ENCODE results near the gene AFF2.

Gene AFF2

DNA sequence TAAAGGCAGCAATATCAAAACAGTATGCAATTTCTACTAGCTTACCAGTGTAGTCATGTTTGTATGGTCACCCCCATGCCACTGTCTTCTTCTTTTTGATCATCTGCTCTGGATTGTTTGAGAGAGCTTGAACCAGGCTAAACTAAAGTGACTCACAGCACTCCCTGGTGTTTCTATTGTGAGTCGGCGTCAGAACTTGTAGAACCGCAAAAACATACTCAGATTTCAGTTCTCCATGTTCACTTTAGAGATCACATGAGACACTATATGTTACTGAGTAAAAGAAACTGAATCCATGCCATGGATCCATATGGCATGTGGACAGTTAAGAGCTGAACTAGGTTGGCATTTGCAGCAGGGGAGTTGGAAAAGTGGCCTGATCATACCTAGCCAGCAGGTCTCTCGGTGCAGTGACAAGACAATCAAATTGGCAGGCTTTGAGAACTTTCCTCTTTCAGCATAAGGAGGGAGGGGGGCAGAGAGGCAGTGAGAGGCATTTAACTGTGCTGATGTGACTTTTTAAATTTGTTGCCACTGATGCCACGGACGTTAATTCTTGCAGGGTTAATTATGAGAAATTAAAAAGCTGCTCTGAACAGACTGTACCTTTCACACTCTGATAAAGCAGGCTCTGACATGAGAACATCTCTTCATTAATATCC is 88.4 kb downstream of the AFF2 start:
- peak; percentile 6 for DNase-seq (ENCODE audit: low read depth, low spot score)

DNA sequence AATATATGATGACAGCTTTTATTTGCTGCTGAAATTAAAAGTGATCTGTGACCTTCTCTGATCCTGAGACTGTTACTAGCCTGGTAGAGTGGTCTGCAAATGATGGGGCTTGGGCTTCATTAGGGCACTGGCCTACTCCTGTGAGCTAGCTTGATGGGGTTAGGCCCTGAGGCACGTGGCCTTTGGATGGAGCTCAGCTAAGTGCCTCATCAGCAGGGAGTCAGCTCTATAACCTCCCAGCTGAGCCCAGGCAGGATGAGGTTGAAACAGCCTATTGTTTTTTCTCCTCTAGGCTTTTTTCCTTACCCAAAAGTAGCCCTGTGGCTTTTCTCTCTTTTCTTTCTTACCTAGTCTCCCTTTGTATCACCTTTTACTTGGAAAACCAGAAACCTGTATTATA is 92.2 kb downstream of the AFF2 start:
- no peak for DNase-seq (ENCODE audit: low read depth, low spot score)

DNA sequence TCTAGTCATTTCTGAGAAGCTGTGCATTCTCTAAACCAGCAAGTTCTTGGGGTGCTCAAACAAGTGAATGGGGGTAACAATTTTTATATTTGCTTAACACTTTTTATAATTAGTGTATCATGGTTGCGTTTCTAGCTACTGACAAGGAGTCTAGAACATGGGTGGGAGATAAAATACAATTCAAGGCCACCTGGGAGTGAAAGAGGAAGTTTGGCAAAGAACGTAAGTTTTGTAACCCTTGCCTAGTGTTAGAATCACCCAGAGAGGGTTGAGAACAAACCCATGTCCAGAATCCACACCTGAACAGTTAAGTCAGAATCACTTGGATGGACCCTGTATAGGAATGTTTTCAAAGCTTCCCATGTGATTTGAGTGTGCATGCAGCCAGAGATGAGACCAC is 92.7 kb downstream of the AFF2 start:
- no peak for DNase-seq (ENCODE audit: low read depth, low spot score)

DNA sequence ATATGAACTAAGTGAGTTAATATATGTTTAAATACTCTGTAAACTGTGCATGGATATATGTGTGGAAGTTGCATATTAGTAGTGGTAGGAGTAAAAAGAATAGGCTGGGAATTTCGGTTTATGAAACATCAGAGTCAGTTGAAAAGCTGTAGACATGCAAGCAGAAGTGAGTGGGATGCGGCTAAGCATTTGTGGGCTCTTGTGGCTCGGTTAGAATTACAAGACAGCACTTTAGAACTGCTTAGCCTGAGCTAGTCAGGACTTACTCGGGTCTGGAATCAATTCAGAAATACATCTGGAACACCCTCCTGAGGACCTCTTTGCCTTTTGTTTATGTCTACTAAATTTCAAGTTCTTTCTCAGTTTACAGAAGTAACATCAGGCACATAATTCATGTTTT is 93.6 kb downstream of the AFF2 start:
- DNase-seq (ENCODE audit: low read depth, low spot score) = no peak

DNA sequence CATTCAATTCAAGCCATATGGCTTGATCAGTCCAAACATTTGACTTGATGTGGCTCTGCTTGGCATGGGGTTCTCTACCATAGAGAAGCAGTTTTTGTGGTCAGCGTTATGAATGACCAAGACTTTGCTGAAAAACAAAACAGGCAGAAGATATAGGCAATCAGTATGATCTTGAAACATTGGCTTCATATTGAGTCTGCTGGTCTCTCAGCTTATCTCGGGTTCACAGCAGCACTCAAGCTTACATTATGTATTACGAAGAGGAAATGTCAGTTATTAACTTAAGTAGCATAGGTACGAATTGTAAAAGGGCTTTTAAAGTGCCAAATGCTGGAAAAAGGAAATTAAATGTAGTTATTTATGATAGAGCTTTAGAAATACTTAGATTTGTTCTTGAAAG is 99.0 kb downstream of the AFF2 start:
- no peak for DNase-seq (ENCODE audit: low read depth, low spot score)

DNA sequence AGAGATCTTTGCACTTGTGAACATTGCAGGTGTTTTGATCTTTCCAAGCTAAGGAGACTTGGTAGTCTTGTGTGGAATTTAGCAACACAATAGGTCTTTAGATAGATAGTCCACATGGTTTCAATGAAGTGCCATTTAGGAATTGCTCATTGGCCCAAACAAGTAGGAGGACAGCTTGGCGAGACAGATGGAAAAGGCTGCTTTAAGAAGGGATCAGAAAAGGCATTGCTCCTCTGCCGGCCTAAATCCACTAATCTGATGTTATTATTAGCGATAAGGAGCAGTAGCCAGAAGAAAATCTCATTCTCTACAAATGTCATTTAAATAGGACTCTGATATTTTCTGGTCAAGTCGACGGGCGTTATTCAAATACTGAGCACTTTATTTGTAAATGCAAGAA is 99.7 kb downstream of the AFF2 start:
- no peak for DNase-seq (ENCODE audit: low read depth, low spot score)

DNA sequence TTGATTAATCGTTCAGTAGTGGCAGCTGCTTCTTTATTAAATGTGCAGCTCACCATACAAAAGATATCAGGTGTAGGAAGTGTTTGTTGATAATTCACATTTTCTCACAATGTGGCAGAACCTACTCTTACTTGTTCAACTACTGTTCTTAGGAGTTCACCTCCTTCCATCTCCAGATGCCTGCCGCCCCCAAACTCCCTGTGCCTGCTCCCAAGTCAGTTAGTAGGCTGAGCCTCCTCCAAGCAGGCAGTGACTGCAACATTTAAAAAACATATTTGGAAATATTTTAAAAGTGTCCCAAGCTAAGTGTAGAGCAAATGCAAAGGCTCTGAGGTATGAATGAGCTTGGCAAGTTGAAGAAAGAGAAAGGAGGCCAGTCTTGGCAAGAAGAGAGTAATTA is 100.2 kb downstream of the AFF2 start:
- no peak for DNase-seq (ENCODE audit: low read depth, low spot score)

DNA sequence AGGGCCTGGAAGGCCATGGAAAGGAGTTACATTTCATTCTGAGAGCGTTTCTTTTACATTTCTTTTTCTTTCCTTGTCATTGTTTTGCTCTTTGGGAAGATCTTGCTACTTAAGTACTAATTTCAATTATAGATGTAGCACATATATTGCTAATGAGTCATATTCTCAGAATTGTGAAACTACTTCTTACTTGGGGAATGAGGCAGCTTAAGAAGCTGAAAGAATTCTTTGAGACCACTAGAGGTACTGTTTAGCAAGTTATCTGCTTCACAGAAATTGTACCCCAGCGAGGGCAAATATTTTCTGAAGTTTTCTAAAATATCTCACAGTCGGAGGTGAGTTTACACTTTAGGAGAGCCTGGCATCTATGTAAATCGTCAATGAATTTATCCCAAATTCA is 100.6 kb downstream of the AFF2 start:
- DNase-seq (ENCODE audit: low read depth, low spot score) = no peak

DNA sequence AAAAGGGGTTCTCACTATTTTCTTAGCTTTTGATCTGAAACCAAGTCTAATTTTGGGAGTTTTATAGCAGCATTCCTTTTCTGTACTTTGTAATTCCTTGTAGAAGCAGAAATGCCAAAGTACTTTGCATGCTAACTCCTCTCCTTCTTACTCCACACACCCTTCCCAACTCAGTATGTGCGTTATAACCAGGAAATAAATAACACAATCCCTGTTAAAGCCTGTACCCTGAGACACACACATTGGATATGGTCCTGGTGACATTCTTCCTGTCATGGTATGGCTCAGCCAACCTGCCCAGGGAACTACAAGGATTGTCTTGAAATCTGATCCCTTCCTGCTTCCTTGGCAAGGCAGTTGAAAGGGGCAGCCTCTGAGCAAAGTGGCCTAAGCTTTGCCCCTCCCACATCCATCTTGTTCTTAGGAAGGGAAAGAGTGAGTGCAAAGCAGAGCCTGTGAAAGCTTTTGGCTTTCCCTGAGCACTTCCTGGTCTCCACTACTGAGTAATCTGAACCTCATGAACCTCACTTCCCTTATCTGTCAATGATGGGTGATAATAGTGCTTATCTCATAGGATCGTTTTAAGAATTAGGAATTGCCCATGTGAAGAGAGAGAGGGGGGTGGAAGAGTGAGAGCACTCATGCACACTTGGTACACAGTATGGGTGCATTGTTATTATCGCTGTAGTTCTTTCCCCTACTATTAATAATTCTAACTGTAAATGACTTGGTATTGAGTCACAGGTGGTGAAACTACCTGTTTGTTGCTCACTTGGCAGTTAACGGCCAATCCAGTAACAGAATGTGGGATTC is 109.3 kb downstream of the AFF2 start:
- DNase-seq (ENCODE audit: low read depth, low spot score) = no peak

DNA sequence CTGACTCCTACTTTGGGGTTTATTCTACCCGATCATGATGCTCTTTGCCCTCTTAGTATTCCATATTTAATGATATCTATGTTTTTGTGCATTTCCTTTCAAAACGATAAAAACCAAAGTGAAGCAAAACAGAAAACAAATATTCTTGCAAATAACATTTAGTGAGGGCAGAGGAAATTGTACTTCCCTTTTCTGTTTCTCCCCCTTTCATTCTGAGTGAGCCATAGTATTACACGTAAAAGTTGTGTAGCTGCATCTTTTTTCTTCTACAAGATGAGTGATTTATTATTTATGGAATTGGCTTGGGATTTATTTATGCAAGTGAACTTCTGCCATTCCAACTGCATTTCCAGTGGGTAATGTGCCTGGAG is 109.9 kb downstream of the AFF2 start:
- no peak for DNase-seq (ENCODE audit: low read depth, low spot score)

DNA sequence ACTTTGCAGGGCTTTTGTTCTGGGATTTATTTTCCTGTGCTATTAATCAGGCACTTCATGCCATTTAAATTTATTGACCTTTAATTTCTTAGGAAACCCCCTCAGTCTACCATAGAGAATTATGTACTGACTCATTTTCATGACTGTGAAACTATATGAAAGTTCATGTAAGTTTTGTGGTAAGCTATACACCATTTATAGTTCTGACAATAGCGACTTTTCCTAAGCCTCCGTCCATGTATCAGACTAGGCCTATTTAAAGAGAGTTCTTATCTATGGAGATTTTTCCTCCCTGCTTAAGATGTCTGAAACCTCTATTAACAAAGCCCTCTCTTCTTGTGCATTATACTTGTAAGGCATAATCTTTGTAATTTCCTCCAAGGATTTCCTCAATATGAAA is 111.6 kb downstream of the AFF2 start:
- DNase-seq (ENCODE audit: low read depth, low spot score) = no peak

DNA sequence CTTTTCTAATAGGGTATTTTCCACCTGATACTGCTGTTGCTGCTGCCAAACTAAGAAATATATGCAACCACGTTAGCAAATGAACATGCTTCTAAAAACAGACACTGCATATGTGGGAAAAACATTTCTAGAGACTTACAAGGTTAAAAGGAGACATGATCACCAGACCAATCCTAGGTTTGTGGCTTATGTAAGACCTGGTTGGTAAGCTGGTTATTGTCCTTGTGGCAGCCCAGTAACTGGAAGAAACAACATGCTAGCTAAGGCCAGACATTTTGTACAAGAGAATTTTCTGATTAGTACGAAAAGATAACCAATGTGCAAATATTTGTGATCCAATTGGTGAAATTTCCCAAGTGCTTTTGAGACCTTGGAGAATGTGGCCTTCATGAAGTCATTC is 112.0 kb downstream of the AFF2 start:
- no peak for DNase-seq (ENCODE audit: low read depth, low spot score)

DNA sequence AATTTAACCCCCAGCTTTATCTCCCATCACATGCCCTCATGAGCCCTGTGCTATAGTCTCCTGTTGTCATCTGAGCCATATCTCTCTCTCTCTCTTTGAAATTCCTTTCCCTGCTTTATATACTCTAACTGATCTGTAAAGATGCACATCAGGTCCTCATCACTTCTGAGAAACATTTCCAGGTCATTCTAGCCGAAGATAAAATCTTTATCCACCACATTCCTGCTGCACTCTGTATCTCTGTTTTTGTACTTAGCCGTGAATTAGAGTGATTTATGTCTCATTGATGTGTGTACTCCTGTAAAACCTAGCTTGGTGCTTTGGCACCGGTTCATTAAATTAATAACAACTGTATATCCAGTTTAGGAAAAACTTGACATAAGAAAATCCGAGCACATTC is 113.2 kb downstream of the AFF2 start:
- no peak for DNase-seq (ENCODE audit: low read depth, low spot score)

DNA sequence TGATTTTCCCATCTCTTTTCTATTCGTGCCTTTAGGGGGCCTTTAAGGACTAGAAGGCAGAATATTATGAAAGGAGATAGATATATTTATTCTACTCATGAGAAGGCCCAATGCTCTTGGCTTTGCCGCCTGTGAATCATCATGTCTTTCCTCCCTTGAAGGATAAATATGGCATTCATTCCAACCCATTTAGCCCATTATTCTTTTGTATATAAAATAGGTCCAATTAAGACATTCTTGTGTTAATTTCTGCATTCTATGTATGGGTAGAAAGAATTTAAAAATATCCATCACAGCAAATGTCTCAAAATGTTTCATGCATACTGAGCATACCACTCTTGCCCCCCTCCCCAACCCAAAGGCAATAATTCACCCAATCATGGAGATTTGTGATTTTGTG is 115.1 kb downstream of the AFF2 start:
- DNase-seq (ENCODE audit: low read depth, low spot score) = no peak

DNA sequence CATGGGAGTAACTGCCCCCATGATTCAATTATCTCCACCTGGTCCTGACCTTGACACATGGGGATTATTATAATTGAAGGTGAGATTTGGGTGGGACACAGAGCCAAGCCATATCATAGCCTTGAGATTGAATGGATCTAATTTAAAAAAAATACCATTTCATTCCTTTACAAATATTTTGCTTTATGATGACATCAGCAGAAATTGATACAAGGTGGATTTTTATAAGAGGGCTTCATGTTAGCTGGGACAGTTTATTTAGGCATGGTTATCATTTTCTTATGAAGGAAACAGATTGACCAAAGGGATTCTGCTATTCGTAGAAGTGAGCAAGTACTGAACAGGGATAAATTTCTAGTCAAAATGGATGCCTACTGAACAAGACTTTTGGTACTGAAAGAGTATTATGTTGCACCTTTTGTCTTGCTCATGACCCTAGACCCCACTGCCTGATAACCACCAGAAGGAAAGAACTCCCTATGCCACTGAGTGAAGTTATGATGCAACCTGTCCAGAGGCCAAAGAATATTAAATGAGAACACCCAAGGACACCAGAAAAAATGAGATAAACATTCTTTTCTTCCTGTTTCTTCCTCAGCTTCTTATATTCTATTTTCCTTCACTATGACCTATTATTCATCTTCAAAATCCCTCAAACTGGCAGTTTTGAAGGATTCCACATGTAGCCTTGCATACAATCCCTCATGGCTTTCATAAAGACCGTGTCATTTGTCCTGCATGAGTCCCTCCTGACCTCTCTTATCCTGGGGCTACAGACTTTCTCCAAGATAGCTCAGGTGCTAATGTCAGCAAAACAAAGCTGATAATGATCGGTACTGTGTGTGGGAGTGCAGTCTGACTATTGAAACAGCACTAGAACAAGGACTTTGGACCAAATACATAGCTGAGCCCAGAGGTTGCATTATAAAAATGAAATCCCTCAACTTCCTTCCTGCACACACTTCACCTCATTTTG is 118.3 kb downstream of the AFF2 start:
- no peak for DNase-seq (ENCODE audit: low read depth, low spot score)

DNA sequence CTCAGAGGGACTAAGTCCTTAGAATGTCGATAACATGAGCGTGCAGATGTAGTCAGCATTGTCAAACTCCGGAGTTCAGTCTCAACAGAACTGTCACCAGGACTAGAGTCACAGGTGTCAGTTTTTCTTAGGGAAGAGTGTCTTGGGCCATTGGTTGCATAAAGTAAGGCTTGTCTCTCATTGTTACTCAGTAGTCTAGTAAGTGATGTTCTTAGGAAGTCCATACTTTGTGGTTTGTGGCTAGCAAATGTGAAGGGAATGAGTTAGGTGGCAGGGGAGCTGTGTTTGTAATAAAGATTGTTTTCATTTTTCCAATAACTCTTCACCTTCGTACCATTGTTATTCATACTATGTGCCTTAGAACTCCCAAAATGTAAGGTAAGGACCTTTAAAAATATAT is 119.6 kb downstream of the AFF2 start:
- no peak for DNase-seq (ENCODE audit: low read depth, low spot score)

DNA sequence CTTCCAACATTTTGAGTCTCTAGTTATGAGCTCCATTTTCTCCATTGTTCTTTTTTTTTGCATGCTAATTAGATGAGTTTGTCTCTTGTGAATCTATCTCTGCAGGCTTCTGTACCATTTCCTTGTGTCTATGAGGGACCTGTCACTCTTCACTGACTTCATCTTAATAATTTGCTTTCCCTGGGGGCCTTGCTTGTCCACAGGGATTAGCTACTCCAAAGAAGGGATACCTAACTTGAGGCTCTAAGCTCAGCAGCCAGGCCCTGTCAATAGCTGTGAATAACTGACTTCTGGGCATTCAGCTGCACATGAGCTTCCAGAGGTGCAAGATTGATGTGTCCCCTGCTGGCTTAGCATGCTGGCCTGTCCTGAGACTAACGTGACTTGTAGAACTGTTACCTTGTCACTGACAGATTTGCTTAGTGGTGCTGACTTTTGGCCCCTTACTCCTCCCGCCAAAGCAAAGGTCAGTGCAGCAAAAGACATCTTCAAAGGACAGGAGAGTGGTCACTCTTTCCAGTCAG is 124.6 kb downstream of the AFF2 start:
- DNase-seq (ENCODE audit: low read depth, low spot score) = no peak

DNA sequence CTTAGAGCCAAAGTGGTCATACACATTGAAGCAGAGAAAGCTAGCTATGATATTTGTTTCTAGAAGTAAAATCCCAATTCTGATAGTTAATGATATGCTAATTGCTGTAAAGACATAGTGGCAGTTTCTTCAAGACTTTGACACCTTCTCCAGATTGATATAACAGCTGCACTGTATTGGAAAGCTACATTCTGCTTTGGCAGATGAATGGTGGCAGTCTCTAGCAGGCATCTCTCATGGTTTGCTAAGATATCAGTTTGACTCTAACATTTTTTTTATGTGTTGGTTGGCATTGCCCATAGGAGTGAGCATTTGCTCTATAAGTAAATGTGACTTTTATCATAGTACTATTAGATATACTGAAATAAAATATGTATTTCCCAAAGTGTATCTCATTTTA is 128.2 kb downstream of the AFF2 start:
- no peak for DNase-seq (ENCODE audit: low read depth, low spot score)

DNA sequence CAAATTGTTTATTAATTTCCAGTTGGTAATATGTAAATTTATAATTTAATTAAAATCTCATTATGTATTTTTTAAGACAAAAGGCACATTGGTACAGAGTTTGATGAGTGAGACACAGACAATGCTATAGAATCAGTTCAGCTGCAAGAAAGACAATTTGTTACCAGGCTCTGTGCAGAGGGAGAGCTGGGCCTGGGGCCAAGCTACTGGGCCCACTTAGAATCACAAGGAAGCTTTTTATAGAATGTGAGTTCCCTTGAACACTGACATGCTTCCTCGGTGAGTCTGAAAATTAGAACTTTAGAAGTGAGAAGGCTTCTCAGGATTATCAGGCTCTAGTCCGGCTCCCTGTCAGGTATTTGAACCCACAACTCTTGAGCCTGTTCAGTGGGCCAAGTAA is 129.0 kb downstream of the AFF2 start:
- DNase-seq (ENCODE audit: low read depth, low spot score) = no peak

DNA sequence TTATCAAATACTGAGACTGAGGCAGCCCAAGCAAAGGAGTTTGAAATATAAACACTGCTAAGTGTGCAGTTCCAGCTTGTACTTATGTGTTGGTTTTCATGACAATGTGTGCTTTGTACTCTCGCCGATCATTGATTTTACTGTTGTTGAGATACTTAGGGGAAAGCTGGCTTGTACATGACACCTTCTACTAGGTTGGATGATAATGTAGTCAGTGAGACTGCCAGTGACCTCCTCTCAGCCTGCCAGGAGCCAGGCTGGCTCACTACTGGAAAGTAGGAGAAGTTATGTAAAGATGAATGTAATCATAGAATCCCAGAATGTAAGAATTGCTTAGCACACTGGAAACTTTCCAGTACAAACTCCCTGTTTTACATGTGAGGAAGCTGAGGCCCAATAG is 132.0 kb downstream of the AFF2 start:
- no peak for DNase-seq (ENCODE audit: low read depth, low spot score)

DNA sequence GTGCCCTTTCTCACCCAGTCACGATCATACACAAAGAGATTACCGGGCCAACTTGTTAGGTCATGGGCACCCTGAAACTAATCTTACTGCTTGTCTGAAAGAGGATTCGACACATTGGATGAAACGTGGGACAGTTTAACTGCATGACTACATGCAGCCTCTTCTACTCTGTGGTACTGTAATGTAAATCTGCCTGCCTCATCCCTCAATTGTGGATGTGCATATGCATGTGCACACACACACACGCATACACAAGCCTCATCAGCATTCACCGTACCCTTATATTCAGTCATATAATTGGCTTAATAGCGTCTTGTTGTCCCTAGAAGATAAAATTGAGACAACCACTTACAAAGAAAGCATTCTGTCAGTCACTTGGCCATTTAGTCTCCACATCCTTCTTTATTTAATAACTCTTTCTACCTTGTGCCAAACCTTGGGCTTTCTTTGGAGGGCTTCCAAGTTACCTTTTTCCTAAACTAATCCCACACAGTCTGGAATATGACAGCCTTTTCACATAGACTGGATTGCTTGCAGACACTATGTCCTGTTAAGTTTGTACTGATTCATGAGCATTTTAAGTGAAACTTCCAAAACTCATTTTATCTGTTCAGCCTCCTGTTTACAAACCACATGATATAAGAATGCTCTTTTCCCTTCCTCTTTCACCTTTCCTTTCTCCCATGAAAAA is 132.9 kb downstream of the AFF2 start:
- DNase-seq (ENCODE audit: low read depth, low spot score) = no peak

DNA sequence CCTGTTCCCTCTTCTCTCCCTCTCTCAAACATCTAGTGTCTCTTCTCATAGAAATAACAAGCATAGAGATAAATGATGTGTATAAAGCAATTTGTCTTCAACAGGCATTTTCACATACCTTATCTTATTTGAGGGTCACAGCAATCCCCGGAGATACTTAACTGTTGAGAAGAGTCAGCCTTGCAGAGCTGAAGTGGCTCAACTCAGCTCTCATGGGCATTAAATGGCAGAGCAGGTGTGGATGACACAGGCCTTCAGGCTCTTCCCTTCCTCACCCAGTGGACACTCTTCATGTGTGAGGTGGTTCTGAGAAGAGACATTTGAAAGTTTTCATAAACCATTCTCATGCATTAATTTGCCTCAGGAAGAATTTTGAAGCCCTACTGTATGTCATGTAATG is 134.2 kb downstream of the AFF2 start:
- no peak for DNase-seq (ENCODE audit: low read depth, low spot score)
